GM23248 (cell line): ENCODE data around the gene MDK.

ENCODE experiments used
- EZH2 ChIP-seq: fragments of 200-600 bp; sonication (generic); IDR thresholded peaks from 2 replicates; pipeline ENCODE4 v1.6.1; 2018; ENCODE audit warnings: antibody characterized with exemption, mild to moderate bottlenecking; ENCODE audit not compliant: insufficient read depth, poor library complexity, severe bottlenecking
- EZH2phosphoT487 ChIP-seq: fragments of 200-600 bp; sonication (generic); IDR thresholded peaks from 2 replicates; pipeline ENCODE4 v1.6.1; 2018; ENCODE audit warnings: antibody characterized with exemption, moderate library complexity, mild to moderate bottlenecking, low read depth; ENCODE audit not compliant: insufficient read depth

DNA sequence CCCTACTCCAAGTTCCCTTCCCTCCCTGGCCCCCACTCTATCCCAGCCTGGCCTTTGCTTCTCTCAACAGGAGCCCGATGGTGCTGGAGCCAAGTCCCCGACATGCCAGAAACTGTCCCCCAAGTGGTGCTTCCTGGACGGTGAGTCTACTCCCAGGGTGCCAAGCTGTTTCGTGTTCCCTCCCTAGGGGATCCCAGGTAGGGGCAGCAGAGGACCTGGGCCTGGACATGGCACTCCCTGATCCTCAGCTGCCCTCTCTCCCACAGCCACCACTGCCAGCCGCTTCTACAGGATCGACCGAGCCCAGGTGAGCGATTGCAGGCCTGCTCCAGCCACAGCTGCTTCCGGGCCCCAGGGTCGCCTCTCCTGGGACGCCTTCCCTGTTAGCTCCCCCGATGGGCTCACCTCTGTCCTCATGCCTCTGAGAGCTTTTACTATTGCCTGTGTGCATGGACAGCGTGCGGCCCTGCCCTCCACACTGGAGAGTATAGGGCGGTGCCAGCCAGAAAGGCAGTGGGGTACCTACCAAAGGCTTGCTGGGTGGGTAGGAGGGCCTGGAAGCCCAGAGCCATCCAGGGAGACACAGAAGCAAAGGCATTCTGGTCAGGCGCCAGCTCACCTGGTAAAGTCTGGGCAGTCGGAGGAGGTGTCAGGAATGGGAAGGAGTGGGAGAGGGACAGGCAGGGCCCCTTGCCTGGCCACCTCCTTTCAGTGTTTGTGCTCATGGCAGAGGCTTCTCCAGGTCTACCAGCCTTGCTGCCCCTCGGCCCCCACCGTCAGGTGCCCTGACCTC lies 5.0 kb upstream of the MDK start:
- no peak for TF ChIP-seq EZH2phosphoT487
- TF ChIP-seq EZH2, result no peak
